Stimulated activated CD8-positive, alpha-beta memory T cell treated with anti-CD3 and anti-CD28 coated beads, Interleukin-4, amount 100 ng/mL, for 1 hour (primary cell): ENCODE results near the gene ZNF532.

Source experiments
- DNase-seq, 2 donors: peaks; one replicate each; pipeline ENCODE4 v3.0.0-alpha.2; 2020; ENCODE audit warnings: low read depth in 2 of 2, low spot score in 1 of 2

ZNF532 gene

DNA sequence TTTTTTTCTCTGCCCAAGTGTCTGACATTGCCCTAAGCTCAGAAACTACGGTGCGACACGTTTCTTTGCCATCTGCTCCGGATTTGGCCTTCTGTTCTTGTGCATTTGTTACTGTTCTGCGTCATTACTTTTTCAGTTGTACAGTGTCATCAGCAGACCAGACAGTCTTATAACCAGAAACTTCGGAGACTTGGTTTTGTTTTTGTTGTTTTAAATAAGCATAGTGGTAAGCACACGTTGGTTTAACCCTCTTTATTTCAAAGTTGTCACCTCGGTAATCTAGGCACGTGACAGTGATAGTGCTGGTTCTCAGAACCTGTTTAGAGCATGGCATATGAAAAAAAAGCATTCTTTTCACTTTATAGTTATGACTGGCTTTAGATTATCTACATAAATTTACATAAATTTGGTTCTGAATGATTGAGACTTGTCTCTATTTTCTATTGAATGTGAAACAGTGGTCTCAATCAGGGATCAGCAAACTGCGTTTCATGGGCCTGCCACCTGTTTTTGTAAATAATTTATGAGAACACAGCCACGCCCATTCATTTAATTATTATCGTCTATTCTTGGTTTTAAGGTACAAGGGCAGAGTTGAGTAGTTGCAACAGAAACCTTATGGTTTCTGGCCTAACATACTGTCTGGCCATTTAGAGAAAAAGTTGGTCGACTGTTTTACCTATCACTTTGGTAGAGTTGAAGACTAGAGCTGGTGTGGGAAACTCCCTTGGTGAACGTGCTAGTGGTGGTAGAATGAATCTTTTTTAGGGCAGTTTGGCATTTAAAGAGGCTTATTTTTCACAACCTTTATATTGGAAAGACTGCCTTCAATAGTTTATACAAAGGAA lies 106.5 kb downstream of the ZNF532 start:
- no peak for DNase-seq

- DNase-seq = no peak
These were observed 110.6 kb downstream of the ZNF532 start for GRCh38 chr18:58975296-58975695.

- no peak for DNase-seq
These were observed 111.1 kb downstream of the ZNF532 start for GRCh38 chr18:58975781-58976180.

DNA sequence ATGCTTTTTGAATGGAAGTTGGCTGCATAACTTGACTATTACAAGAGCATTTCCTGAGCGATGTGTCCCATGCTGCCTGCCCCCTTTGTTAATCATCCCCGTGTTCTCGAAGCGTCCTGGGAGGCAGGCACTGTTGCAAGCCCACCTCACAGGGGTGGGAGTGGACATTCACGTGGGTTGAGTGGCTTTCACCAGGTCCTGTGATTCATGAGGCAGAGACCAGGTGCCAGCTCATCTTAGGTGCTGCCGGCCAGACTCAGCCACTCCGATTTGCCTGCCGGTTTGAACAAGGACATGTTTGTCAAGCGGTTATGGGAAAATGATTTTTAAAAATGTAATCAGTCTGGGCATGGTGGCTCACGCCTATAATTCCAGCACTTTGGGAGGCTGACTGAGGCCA lies 112.5 kb downstream of the ZNF532 start:
- DNase-seq = no peak

- DNase-seq = no peak
These were observed 113.1 kb downstream of the ZNF532 start for GRCh38 chr18:58977801-58978200.

- DNase-seq = no peak
These were observed 114.2 kb downstream of the ZNF532 start for GRCh38 chr18:58978916-58979315.

DNA sequence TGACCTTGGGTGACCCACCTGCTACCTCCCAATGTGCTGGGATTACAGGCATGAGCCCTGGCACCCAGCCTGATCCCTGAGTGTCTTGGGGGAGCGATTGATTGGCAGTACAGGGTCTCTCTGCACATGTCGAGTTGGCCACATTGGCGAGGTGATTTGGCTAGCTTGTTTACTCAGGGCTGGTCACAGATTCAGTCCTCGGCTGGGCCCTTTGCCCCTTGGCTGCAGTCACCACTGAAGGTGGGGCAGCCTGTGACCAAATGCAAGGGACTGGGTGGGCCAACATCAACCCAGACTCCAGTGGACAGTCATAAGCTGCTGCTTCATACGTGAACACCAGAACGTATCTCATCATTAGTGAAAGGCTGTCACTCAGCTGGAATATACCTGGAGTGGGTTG lies 114.9 kb downstream of the ZNF532 start:
- no peak for DNase-seq

- no peak for DNase-seq
These were observed 116.3 kb downstream of the ZNF532 start for GRCh38 chr18:58980991-58981390.

DNA sequence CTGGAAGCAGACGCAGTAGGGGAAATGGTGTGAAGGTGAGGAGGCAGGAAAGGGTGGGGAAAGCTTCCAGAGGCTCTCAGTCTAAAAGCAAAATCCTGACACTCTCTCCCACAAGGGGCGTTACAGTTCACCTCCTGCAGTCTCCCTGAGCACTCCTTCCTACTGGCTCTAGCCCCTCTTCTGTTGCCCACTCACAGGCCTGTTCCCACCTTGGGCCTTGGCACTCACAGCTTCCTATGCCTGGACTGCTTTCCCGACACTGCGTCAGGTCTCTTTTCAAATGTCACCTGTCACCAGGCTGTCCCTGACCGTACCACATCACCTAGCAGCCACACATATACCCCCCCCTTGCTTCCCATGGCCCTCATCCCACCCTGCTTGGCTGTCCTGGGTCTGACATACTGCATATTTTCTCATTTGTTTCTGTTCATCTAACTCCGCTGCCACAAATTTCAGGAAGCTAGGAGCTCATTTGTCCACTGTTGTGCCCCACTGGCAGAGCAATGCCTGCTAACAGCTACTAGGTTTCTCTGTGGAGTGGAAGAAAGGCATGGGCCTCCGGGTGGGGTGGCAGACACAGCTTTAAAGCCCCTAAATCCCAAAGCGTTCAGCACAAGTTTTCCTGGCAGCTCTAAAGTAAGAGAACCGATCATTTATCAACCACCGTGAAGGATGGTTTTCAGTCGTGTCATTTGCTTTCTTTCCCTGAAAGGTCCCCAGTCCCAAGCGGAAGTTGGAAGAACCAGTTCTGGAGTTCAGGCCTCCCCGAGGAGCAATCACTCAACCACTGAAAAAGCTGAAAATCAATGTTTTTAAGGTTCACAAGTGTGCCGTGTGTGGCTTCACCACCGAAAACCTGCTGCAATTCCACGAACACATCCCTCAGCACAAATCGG lies 118.8 kb downstream of the ZNF532 start:
- DNase-seq = no peak

GRCh38 chr18:58988600-58988999 lies 123.9 kb downstream of the ZNF532 start:
- DNase-seq = no peak

GRCh38 chr18:58989184-58989759 lies 124.6 kb downstream of the ZNF532 start:
- DNase-seq = no peak

DNA sequence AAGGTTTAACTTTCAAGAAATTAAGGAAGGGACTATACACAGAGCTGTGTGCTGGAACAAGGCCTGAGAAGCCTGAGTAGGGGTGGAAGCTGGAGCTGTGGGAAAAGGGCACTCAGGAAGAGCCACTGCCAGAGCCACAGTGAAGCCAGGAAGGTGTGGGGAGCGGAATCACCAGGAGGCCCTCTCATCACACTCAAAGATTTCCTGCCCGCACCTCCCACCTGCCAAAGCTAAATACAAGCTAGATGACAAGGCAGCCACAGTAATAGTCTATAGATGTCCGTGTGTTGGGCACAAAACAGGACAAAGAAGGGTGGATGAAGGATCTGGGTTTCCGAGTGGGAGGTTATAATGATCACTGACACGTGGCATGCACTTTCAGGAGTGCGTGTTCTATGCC lies 126.0 kb downstream of the ZNF532 start:
- no peak for DNase-seq

DNA sequence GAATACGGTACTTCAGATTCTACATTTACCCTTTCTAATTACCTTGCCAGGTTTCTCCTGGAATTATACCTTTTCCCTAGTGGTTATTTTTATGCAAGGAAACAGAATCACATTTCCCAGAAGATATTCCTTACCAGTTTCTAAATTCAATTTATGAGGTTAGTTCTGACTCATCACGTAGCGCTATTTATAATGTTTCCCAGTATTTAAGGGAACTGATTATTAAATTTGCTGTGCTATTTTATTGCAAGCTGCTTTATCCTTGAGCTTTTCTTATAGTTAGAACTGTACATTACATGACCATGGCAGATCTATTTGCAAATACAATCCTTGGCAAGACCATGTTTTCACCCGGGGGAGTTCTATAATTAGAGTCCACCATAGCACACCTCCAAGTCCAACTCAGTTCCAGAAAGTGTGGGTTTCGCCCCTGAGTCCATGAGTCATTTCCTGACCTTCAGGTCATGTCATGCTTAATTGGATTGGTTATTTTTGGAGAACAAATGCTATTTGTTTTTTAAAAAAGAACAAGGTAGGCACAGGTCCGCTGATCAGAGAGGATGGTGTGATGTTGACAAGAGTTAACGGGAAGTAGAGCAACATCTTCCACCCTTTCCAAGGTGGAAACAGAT lies 126.6 kb downstream of the ZNF532 start:
- no peak for DNase-seq

DNA sequence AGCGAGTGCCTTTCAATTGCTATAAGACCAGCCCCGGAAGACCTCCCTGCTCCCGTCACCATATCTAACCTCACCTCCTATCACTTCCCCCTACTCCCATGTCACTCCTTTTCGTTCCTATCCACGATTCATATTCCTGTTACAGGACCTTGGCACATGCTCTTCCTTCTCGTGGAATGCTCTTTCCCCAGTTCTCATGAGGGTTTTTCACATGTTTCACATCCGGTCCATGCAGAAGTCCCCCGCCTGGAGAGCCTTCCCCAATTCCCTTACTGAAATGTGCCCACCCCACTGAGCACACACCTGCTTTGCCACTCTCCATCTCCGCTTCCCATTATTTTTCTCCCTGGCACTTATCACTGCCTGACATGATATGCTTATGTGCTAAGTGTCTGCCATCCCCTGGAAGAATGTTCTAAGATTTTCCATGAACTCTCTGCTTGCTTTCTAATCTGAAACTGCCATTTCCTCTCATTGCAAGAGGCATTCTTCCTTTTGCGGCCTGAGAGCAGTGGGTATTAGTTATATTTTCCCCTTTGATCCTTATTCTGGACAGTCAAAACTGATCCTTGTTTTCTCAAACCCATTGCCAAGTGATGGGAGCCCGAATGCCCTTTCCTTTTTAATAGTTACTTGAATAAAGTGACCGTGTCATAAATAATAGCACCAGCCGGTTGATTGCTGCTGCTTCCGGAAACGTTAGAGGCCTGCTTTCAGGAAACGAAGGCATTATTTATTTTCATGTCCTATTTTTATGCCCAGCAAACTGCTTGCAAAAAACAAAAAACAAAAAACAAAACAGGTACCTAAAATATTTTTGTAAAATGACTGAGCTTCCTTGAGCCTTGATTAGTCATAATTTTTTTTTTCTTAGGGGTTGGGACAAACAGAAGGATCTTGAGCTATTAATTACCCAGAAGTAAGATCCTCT lies 127.9 kb downstream of the ZNF532 start:
- DNase-seq = no peak

GRCh38 chr18:58993260-58993659 lies 128.6 kb downstream of the ZNF532 start:
- no peak for DNase-seq

- no peak for DNase-seq
These were observed 131.0 kb downstream of the ZNF532 start for GRCh38 chr18:58995663-58996062.

GRCh38 chr18:58996131-58996641 lies 131.5 kb downstream of the ZNF532 start:
- DNase-seq = no peak

- no peak for DNase-seq
These were observed 132.0 kb downstream of the ZNF532 start for GRCh38 chr18:58996696-58997095.

DNA sequence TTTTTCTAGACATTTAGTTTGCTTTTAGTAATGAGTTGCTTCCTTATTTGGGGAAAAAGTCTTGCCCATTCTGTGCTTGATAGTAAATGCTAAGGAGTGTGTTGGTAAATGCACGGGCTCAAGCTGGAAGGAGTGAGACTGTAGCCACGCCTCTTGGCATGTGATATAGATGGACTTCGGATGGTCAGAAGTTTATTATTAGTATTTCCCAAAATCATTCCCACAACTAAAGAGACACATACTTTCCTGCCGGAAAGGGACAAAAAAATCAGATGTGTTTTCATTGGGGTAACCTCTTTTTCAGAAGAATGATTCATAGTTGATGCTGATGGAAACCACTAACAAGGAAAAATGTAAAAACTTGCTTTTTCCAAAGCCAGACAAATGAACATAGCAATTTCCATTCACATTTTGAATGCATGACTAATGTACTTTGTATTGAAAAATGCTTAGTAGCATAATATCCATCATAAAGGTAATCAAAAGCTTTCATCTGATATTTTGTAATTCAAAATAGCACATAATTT lies 133.2 kb downstream of the ZNF532 start:
- DNase-seq = no peak
